ENCODE measurements around the gene MTFR2. TPM values are rescaled to one million over a fixed set of nuclear protein-coding genes. Genes with fewer than 3 reads are reported as not detected.

The MTFR2 gene
- total and polyA plus RNA-seq, 2 of the 13 experiments (the other 11 are each of a cell fraction or from before 2014, with no cell fraction given) = 6.7 to 10.7 TPM

- TF ChIP-seq, protein P1, sequence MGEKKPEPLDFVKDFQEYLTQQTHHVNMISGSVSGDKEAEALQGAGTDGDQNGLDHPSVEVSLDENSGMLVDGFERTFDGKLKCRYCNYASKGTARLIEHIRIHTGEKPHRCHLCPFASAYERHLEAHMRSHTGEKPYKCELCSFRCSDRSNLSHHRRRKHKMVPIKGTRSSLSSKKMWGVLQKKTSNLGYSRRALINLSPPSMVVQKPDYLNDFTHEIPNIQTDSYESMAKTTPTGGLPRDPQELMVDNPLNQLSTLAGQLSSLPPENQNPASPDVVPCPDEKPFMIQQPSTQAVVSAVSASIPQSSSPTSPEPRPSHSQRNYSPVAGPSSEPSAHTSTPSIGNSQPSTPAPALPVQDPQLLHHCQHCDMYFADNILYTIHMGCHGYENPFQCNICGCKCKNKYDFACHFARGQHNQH (CRISPR knock-in tag; IDR thresholded peaks at IDR 0.05) = peak; percentile 72; the same call in 1 of the 2 replicates
- TF ChIP-seq SMAD3 (CRISPR knock-in tag; IDR thresholded peaks at IDR 0.05) = peak; percentile 86
- TF ChIP-seq ZNF24 (IDR thresholded peaks at IDR 0.05) = peak; percentile 49; the same call in 1 of the 2 replicates
- TF ChIP-seq ZNF746 (CRISPR knock-in tag; IDR thresholded peaks at IDR 0.05) = no peak
- TF ChIP-seq, protein P2, sequence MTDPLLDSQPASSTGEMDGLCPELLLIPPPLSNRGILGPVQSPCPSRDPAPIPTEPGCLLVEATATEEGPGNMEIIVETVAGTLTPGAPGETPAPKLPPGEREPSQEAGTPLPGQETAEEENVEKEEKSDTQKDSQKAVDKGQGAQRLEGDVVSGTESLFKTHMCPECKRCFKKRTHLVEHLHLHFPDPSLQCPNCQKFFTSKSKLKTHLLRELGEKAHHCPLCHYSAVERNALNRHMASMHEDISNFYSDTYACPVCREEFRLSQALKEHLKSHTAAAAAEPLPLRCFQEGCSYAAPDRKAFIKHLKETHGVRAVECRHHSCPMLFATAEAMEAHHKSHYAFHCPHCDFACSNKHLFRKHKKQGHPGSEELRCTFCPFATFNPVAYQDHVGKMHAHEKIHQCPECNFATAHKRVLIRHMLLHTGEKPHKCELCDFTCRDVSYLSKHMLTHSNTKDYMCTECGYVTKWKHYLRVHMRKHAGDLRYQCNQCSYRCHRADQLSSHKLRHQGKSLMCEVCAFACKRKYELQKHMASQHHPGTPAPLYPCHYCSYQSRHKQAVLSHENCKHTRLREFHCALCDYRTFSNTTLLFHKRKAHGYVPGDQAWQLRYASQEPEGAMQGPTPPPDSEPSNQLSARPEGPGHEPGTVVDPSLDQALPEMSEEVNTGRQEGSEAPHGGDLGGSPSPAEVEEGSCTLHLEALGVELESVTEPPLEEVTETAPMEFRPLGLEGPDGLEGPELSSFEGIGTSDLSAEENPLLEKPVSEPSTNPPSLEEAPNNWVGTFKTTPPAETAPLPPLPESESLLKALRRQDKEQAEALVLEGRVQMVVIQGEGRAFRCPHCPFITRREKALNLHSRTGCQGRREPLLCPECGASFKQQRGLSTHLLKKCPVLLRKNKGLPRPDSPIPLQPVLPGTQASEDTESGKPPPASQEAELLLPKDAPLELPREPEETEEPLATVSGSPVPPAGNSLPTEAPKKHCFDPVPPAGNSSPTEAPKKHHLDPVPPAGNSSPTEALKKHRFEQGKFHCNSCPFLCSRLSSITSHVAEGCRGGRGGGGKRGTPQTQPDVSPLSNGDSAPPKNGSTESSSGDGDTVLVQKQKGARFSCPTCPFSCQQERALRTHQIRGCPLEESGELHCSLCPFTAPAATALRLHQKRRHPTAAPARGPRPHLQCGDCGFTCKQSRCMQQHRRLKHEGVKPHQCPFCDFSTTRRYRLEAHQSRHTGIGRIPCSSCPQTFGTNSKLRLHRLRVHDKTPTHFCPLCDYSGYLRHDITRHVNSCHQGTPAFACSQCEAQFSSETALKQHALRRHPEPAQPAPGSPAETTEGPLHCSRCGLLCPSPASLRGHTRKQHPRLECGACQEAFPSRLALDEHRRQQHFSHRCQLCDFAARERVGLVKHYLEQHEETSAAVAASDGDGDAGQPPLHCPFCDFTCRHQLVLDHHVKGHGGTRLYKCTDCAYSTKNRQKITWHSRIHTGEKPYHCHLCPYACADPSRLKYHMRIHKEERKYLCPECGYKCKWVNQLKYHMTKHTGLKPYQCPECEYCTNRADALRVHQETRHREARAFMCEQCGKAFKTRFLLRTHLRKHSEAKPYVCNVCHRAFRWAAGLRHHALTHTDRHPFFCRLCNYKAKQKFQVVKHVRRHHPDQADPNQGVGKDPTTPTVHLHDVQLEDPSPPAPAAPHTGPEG (CRISPR knock-in tag; IDR thresholded peaks at IDR 0.05) = no peak
- no peak for TF ChIP-seq ZNF234 (CRISPR knock-in tag; conservative IDR thresholded peaks at IDR 0.05)
- peak; percentile 96 for TF ChIP-seq MAX (IDR thresholded peaks at IDR 0.05)
- TF ChIP-seq ZNF143 (CRISPR knock-in tag; IDR thresholded peaks at IDR 0.05) = no peak; the same call in 1 of the 2 replicates
- TF ChIP-seq ADNP (CRISPR knock-in tag; IDR thresholded peaks at IDR 0.05) = no peak
- TF ChIP-seq TSC22D2 (CRISPR knock-in tag; IDR thresholded peaks at IDR 0.05; ENCODE audit: borderline replicate concordance) = peak; percentile 74; the same call in 1 of the 2 replicates
- TF ChIP-seq ZNF205 (CRISPR knock-in tag; IDR thresholded peaks at IDR 0.05) = 0 out of 2 replicates have a peak, but pooled peaks have one; percentile 52
- TF ChIP-seq AHDC1 (CRISPR knock-in tag; IDR thresholded peaks at IDR 0.05; ENCODE audit: borderline replicate concordance) = no peak
These were observed at the start of gene MTFR2 (continued) for GRCh38 chr6:136249811-136250685.

Data from HepG2 (cell line).